GM03348 (cell line): ENCODE measurements around the gene DCHS2.
A peak's percentile ranks its signal among the peaks of the same experiment; 100 is the strongest.

ENCODE experiments used
- DNase-seq: peaks from one replicate; pipeline ENCODE4 v3.0.0; 2012; ENCODE audit warnings: low spot score

Gene DCHS2

DNA sequence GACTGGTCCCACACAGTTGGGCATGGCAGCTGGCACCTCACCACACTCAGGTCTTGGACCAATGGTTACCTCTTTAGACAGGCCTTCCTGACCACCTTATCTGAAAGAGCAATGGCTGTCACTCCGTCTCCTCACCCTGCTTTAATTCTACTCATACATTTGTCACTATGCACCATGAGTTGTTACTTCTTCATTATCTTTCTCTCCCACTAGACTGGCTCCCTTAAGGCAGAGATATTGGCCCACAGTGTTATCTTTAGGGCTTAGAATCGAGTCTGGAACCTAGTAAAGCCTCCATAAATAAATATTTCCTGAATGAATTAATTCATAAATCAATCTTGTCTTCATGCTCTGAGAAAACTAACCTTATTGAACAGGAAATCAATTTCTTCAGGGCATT lies 46.6 kb downstream of the DCHS2 start:
- DNase-seq = no peak

DNA sequence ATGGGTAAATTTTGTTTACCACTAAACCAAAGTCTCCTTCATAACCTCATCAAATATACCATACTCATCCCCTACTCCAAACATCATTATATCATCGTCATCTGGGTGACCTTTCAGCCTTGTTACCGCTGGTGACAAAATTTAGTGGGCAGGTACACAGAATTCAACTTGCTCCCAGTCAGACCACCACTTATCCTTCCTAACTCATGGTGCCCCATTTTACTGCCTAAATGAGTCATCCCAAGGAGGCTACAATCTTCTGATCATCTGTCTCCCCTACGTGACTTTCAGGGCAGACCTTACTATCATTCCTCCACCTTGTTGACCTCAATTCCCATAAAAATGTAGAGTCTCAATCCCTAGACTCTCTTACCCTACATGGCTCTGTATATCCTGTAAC lies 49.6 kb downstream of the DCHS2 start:
- no peak for DNase-seq

DNA sequence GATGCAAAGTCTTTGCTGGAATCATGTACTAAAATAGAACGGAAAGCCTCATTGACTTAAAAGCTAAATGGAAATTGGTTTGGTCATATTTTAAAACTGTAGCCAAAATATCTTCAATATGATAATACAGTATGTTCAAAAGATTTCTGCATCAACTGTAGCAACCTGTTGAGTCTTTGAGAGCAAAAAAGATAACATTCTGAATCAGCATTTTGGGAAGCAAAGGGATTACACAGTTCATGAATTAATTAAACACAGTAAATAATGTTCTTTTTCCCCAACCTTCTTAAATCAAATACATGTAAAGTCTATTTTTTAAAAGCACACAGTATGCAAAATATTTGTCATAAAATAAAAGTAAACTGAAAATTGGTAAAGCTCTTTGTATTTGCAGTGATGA lies 50.5 kb downstream of the DCHS2 start:
- DNase-seq = no peak

DNA sequence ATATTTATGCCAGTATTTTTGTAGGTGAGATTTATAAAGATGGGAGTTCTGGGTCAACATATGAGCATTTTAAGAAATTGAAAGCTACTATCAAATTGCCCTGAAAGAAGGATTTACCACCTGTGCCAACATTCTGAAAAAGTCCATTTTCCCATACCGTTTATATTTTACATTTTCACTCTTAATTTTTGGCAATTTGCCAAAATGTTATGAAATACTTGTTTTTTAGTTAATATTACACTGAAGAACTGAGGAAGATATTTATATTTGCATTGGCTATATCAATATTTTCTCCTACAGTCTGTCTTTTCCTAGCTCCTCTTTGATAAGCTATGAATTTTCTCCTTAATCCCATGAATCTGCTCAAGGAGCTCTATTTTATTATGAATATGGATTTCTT lies 52.4 kb downstream of the DCHS2 start:
- DNase-seq = no peak

DNA sequence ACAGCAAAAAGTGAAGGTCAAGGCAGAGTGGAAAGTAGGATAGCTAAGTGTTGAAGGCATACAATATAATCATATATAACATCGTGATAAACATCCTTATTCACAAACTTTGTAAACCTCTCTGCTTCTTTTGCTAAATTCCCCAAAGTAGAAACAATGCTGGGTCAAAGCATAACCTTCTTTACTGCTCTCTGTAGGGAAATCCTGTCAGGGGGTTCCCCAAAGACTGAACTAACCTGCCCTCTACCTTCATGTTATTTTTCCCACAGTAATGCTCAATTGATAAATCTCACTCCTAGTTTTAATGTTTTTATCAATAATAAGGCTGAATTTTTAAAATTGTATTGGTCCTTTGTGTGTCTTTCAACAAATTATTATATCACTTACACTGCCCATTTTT lies 55.7 kb downstream of the DCHS2 start:
- no peak for DNase-seq

DNA sequence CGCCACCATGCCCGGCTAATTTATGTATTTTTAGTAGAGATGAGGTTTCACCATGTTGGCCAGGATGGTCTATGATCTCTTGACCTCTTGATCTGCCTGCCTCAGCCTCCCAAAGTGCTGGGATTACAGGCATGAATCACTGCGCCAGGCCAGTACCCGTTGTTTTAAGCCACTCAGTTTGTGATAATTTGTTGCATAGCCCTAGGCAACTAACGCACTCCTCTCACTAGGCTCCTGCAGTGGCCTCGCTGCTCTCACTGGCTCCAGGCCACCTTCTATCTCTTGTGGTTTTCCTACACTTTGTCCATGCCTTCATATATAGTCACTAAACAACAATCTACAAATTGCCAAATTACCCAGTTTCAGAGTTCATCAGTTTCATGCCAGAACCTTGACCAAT lies 58.1 kb downstream of the DCHS2 start:
- no peak for DNase-seq

DNA sequence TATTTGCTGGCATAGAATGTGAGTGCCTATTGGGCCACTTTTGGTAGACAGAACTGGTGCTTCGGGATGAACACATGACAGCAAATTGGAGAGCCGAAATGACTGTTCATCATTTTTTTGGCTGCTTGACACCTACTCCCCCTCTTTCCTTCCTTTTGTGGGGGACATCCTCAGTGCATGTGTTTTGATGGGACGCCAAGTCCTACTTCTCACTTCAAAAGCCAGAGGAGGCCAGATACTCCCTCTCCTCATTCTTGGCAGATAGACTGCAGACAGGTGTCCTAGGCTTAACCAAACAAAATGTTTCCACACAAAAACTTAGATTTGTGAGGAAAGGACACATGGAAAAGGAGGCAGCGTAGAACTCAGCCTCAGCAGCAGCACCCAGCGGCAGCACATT lies 62.4 kb downstream of the DCHS2 start:
- no peak for DNase-seq

DNA sequence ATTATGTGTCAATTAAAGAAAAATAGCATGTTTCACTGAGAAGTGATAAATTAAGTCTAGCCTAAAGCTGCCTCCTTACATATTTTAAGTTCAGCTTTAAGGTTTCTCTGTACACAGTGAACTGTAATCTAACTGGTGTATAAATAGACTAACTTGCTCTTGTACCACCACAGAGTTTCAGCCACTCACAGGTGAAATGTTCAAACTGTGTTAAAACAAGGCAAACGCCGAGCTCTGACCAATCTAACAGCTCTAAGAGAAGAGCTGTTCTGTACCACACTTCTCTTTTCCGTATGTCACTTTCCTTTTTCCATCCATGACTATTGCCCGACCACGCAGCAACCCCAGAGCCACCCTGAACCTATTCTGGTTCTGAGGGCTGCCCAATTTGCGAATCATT lies 64.5 kb downstream of the DCHS2 start:
- DNase-seq = no peak

DNA sequence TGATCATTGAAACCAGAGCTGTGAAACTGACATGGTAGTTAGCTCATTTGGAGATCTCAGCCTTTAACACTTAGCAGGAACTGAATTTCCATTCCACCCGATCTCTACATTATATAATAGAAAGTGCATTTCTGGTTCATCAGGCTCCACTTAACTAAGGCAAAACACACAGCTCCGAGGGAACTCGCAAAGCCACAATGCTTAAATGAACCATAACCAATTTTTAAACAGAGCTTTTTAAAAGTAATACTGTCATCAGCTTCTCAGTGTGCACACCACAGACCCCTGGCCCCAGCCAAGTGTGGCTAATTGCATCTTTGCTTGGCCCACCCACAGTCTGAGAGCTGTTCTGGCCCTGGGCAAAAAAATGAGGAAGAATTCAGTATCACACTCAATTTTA lies 66.1 kb downstream of the DCHS2 start:
- DNase-seq = no peak

DNA sequence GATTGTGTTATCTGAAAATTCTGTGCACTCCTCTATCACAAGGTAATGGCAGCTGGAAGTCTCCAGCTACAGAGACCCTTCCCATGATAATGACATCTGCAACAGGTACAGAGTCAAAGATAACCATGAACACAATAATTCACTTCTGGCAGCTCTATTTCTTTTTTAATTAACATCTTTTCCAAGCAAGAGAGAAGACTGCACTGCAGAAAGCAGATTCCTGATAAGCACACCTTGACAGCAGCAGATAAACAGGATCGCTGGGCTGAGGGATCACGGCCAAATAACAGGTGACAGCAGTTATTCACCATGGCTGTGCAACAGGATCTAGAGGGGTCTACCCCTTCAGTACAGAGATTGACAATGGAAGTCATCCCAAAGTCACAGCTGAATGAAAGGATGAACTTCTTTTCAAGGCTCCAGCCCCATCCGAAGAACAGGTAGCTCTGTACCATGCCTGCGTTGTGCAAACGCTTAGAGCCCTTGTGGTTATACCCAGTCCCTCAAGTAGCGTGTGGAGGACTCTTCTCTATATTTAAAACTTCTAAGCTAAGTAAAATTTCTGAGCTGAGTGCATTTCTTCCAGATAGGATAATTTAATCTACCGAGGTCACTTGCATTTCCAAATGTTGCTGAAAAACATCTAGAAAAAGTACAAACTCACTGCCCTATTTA lies 66.7 kb downstream of the DCHS2 start:
- DNase-seq = no peak

DNA sequence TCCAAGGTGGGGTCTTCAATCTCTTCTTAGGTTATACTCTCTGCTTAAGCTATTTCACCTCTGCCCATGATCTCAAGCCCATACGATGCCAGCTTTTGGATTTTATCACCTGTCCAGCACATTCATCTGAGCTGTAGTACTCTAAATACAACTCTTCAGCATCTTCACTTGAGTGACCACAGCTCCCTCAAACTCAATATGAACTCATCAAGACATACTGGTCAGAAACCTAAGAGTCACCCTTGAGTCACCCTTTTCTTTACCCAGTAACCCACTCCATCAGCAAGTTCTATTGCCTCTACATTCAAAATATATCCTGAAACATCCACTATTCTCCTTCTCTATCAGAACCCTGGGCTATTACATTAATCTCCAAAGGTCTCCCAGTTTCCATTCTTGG lies 69.4 kb downstream of the DCHS2 start:
- no peak for DNase-seq

DNA sequence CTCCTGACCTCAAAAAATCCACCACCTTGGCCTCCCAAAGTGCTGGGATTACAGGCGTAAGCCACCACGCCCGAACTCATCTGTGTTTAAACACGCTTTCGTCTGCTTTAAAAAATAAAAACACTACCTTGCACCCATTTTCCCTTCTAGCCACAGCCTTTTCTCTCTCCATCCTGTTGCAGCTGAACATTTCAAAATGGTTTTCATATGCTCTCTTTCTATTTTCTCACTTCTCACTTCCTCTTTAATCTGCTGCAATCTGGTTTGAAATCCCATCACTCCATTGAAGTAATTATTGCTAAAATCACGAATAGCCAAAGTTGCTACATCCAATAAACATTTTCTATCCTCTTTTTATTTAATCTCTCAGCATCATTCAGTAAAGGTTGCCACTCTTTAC lies 70.0 kb downstream of the DCHS2 start:
- DNase-seq = no peak

DNA sequence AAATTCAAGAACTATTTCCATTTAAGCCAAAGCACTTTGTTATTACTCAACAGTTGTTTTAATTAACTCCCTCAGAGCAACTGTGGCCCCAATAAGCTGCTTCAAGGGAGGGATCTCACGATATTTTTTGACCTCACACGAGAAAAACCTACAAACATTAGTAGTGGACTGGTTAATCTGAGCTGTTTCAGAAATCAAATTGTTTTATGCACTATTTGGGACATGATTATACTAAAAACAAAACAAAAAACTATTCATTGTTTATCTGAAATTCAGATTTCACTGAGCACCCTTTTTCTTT lies 74.3 kb downstream of the DCHS2 start:
- no peak for DNase-seq

DNA sequence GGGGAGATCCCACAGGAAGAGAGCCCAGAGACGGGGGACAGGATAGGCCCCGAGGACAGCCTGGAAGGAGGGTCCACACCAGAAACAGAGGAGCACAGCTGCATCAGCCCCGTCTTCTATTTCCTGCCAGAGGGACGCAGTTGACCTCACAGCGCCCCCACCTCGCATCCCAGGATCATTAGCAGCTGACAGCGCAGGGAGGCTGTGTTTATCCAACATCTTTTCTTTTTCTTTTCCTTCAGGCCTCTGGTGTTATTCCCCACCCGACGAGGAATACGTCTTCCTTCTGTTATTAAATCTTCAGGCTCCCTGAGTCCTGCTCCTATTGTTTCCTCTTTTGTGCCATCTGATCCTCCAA lies 75.4 kb downstream of the DCHS2 start:
- peak; percentile 7 for DNase-seq

DNA sequence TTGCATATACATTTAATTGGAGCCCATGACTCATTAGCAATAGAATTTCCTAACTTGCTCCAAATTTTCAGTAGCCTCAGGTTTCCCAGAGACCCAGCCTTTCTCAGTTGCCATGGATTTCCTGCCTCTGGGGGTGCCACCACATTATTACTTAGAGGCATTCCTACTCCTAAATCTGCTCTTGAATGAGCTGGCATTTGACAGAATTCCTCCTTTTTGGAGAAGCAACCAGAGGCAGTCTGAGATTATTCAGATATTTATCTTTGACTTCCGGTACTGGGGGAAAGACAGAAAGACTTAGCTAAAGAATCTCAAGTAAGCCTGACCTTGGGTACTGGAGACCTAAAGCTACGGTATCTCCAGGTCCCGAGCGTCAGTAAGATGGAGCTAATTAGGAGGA lies 76.3 kb downstream of the DCHS2 start:
- DNase-seq = no peak

DNA sequence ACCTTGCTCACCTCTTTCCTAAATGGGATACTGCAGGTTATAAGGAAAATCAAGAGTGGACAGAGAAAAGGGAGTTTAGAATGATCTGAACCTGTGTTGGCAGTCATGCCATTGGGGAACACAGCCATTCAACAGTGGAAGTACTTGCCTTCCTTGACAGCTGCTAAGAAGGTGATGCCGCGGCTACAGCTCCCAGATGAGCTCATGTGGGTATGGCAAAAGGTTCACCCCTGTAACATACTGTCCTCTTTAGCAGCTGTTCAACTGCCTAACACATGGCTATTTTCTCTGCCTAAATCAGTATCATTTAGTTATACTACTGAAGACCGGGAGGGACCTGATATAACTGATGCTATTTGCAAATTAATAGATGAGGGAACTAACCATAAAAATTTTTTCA lies 76.8 kb downstream of the DCHS2 start:
- no peak for DNase-seq

DNA sequence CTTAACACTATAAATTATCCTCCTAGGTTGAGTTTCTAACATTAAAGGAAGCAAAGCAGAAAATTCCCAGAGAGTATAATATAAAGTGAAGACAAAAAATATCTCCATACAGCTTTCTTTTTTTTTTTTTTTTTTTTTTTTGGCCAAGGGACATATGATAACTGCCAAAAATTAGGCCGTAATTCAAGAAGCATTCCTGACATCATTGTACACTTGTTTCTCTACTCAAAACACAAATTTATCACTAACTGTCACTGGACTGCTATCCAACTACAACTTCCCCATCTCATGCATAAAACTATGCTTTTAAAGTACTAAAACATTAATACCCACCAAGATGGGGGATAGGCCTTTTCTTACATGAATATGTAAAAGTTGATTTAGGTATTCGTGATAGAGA lies 77.2 kb downstream of the DCHS2 start:
- DNase-seq = no peak

DNA sequence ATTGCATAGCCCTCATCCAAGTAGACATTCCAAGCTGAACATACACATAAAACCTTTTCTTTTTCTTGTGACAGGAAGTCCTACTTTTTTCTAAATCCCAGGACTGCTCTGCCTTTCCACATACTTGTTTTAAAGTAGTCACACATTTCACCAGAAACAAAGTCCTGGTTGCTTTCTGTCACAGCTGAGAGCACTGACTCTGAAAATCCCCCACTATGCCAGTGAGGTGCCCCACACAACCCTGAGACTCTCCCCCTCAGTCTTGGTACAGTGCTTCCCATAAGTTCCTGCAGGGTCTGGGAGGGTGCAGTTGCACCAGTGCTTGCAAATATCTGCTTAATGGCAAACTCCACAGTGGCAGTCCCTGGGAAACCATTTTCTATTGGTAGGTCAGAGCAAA lies 84.2 kb downstream of the DCHS2 start:
- DNase-seq = no peak

DNA sequence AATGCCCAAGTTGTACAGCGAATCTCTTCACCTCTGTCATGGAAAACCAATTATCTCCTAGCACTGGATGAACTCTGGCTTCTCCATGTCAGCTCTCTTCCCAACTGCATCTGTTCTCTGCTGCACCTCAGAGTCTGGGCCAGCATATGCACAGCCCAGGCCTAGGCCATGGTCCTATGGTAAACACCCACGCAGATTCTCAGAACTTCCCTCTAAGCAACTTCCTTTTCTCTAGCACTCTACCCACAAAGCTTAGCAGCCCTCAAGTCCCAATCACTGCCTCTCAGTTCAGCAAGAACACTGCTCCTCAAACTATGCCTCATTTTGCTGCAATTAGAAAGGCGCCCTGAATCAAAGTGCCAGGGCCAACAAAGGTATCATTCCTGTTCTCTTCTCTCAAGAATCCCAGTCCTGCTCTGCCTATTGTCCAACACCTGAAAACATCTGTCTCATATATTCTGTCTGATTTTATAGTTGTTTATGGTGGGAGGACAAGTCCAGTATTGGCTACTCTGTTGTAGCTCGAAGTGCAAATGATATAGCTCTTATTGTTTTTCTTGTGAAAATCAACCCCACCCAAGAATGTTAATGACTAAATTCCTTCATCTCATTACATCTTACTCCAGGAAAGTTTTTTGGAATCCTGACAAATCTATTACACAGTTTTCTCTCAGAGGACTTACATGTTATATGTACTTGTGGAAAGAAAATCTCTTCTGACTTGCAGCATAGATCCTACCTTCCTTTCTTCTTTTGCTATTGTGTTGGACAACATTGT lies 85.4 kb downstream of the DCHS2 start:
- DNase-seq = no peak

DNA sequence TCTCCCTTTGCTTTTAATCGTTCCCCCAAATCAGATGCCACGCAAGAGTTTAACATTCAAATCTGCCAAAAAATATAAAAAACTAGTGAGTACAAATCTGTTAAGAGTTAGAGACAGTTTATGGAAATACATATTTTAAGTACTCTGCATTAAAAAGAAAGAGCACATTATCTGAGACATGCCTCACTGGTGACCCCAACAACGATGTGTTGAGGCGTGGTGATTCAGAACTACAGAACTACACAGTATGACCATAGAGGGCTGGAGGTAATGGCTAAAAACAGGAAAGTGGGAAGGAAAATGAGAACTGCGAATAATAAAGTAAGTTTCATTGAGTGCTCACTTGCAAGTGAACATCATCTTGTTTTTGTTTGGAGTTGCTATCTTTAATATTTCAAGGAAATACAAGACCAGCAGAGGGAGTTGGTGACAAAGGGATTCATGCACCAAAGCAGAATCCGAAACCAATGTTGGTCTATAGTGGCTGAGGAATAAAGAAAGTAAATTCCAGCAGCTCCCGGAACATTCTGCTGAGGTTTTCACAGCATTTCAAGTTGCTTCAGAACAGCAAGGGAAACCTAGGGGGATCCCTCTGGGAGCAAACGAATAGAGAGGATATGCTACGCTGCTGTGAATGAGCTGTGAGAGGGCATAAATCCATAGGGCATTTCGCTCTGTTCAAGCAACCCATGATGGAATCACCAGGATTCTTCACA lies 92.2 kb downstream of the DCHS2 start:
- DNase-seq = peak; percentile 62

DNA sequence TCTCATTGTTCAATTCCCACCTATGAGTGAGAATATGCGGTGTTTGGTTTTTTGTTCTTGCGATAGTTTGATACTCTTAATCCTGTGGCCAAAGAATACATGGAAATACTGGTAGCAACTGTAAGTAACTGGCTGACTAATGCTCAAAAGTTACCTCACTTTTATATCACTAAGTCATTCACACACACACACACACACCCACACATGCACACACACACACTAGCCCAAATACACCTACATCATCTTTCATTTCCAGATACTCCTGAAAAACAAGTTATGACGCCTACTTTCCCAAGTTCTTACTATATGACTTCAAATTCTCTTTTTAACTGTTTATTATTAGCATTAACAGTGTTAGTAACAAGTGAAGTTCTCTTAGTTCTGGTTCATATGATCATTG lies 101.3 kb downstream of the DCHS2 start:
- no peak for DNase-seq

DNA sequence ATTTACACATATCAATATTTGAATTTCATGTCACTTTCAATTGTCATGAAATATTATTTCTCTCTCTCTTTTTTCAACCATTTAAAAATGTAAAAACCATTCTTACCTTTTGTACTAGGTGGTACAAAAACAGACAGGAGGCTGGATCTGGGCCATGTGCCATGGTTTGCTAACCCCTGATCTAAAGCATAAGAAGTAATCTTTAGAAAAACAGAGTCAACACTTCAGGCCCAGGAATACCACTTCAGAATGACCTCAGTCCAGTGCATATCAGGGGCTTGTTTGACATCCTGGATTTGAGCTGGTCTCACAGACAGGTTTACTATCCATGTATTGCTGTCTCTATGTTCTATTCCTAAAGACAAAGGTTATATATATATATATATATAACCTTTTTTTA lies 102.5 kb downstream of the DCHS2 start:
- no peak for DNase-seq

DNA sequence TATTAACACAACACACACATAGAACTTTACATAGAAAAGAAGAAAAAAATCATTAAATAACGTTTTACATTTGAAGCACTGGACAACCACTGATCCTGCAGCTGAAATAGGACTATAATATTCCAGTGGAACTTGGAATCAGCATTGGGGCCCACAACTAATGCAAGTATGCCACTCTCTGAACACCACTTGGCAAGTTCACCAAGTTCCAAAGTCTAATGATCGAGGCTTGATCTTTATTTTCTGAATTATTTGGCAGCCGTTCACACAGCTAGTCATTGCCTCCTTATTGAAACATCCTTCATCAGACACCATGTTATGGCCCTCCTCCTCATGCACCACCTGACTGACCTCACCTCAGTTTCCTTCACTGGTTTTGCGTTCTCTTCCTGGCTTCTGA lies 107.6 kb downstream of the DCHS2 start:
- DNase-seq = no peak

DNA sequence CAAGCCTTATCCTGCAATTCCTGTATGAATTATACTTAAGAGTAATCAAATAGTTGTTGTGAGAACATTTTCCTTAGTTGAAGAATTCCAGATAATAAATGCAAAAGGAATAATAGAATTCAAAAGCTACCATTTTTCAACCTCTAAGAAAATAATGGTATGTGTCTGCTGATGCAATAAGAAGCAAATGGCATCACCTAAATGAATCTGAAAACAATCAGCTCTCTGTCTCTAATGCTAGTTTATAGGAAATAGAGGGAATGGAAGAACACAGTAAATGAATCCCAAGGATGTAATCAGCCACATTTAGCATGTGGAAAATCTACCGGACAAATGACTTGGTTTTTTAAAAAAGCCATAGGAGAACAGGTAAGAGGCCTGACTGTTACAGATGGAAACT lies 115.1 kb downstream of the DCHS2 start:
- no peak for DNase-seq
